Hematopoietic multipotent progenitor cell treated with erythropoietin and hydrocortisone succinate and interleukin-3 and kit ligand, for 17 days (in vitro differentiated cells): Measurements from ENCODE around the gene NKPD1.
A peak's percentile ranks its signal among the peaks of the same experiment; 100 is the strongest.

Source experiments
- DNase-seq: peaks from one replicate; pipeline ENCODE4 v3.0.0-alpha.2; 2015; ENCODE audit warnings: low spot score

Gene NKPD1, protein sequence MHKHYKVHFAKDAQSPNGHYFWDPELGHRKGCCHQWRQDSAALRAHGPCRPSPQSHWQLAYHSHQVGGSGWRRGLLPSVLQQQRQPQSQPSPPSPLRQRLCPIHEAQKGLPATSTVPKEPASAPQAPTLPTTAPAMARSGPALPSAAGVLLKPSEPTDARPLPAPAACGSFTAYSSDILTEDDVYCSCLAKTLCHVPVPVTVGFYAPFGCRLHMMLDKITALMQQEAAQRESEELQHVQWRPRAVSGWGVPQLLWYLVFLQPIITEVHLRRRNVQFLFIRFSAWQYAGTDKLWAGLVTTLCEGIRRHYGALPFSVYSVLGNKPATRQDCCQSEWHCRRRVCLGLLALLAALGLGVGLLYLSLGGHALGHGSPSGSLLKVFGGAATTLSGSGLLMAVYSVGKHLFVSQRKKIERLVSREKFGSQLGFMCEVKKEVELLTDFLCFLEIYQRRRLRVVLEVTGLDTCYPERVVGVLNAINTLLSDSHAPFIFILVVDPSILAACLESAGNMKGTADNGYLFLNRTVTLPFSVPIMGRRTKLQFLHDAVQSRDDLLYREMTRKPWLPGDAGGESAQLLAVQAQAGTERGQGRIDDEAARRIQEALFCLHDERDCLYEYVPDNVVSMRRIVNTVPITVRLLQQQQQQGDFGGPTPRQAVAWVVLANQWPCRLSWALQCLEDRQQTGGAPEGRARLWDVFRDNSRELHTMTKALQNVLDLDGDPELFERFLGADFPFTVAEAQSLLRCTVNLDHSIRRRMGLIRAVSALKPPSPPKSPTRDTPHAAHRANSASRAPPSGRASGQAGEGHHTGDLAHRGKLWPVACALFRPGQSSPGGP

DNA sequence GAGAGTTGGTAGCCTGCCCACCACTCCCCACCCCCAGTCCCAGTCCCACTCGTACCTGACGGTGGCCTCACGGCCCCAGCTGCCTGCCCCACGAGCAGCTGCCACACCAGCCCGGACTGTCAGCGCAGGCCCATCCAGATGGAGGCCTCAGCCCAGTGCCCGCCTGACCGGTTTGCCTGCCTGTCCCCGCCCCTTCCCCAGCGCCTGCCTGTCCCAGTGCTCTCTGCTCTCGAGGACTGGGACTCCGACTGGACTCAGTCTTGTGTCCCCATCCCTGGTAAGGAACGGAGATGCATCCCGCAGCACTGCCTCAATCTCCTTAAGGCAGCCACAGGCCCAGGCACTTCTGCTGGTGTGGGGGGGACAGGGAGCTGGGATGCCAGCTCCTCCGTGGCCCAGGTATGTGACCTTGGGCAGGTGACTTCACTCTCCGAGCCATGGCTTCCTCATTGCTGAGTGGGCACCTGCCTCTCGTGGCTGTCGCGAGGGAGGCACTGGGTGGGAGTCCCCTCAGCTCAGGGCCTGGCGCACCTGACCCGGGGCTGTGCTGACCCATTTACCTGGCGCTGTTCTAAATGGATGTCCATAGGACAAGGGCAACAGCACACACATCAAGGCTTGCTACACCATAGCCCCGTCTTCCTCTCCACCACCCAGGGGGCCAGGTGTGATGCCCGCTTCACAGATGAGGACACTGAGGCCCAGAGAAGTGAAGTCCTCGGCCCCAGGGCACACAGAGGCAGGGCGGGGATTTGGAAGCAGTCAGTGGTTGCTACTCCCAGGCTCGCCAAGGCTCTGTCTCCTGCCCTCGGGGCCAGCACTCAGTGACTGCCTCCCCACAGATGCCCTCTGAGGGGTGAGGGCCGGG lies at the start of gene NKPD1:
Gene NKPD1 (minus strand): TSS at position 113 of the 868 bp plus-strand sequence. CDS start 832 bp downstream, outside the sequence.
- DNase-seq = no peak

DNA sequence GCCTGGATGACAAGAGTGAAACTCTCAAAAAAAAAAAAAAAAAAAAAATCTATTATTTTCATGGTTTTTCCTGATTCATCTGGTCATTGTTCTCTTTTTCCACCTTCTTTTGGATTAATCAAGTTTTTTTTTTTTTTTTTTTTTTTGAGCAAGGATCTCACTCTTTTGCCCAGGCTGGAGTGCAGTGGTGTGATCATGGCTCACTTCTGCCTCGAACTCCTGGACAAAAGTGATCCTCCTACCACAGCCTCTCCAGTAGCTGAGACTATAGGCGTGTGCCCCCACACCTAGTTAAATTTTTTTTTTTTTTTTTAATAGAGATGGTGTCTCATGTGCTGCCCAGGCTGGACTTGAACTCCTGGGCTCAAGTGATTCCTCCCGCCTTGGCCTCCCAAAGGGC lies 45.5 kb upstream of the NKPD1 start:
- no peak for DNase-seq

DNA sequence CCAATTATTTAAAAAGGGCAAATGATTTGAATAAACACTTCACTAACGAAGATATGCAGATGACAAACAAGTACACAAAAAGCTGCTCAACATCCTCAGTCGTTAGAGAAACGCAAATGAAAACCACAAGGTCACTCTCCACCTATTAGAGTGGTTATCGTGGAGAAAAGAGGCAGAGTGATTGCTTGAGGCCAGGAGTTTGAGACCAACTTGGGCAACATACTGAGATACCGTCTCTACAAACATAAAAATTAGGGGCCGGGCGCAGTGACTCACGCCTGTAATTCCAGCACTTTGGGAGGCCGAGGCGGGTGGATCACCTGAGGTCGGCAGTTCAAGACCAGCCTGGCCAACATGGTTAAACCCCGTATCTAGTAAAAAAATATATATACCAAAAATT lies 45.0 kb upstream of the NKPD1 start:
- DNase-seq = no peak

DNA sequence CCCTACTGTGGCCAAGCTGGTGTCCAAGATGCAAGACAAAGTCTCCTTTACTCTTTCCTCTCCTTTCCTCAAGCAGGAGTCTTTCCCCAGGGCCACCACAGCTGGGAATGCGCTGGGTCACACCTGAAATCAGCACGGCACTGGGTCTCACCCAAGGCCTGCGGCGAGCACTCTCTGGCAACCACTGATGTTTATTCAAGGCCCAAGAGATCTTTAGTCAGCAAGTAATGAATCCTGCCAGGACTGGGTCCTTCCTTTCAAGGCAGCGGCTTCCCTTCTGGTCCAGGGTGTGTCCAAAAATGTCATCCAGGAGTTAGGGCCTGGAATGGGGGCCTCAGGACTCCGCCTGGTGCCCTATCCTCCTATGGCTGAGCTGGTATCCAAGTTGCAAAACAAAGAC lies 41.9 kb upstream of the NKPD1 start:
- no peak for DNase-seq

DNA sequence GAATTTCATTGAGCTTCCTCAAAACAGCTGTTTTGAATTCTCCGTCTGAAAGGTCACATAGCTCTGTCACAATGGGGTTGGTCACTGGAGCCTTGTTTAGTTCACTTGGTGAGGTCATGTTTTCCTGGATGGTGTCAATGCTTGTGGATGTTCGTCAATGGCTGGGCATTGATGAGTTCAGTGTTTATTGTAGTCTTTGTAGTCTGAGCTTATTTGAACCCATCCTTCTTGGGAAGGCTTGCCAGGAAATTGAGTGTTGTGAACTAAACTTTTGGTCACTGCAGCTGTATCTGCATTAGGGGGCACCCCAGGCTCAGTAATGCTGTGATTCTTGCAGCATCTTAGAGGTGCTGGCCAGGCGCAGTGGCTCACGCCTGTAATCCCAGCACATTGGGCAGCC lies 39.8 kb upstream of the NKPD1 start:
- no peak for DNase-seq

DNA sequence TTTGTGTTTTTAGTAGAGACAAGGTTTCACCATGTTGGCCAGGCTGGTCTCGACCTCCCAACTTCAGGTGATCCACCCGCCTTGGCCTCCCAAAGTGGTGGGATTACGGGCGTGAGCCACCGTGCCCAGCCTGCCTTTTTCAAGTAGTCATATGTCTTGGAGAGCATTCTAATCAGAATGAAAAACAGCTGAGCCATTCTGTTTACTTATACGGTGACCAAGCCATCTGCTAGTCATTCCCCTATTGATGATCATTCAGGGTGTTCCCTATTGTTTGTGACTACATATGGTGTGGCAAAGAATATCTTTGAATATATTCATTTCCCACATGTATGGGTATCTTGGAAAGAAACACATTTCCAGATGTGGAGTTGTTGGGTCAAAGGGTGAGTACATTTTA lies 35.0 kb upstream of the NKPD1 start:
- peak; percentile 14 for DNase-seq

DNA sequence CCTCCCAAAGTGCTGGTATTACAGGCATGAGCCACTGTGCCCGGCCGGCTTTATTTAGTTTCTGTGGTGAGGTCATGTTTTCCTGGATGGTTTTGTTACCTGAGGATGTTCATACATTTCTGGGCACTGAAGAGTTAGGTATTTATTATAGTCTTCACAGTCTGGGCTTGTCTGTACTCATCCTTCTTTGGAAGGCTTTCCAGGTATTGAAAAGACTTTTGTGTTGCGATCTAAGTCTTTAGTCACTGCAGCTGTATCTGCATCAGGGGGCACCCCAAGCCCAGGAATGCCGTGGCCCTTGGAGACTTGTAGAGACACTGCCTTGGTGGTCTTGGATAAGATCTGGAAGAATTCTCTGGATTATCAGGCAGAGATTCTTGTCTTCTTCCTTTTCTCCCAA lies 30.6 kb upstream of the NKPD1 start:
- no peak for DNase-seq

DNA sequence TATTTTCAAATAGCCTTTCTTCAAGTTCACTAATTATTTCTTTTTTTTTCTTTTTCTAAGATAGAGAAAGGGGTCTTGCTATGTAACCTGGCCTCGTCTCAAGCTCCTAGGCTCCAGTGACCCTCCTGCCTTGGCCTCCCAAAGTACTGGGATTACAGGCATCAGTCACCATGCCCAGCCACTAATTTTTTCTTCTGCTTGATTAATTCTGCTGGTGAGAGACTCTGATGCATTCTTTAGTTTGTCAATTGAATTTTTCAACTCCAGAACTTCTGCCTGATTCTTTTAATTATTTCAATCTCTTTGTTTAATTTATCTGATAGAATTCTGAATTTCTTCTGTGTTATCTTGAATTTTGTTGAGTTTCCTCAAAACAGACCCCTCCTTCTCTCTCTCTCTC lies 29.2 kb upstream of the NKPD1 start:
- DNase-seq = no peak

DNA sequence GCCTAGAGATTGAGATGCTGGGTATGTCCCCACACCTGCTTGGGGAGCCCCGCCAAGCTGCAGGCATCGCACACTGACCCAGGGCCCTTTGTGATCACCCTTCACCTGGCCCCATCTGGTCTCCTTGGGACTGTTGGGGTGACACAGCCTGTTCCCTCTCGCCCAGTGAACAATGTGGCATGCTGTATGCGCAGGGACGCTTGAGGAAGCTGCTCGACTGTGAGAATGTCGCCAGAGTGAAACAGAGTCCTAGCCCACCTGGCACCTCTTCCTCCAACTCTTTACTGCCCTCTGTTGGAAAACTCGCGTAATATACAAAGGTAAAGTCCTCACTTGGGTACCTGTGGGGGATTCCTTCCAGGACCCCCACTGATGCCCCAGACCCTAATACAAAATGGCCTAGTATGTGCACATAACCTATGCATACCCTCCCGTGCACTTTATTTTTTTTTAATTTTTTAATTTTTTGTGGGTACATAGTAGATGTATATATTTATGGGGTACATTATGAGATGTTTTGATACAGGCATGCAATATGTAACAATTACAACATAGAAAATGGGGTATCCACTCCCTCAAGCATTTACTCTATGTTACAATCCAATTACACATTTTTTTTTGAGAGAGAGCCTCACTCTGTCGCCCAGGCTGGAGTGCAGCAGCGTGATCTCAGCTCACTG lies 26.8 kb upstream of the NKPD1 start:
- peak; percentile 48 for DNase-seq

DNA sequence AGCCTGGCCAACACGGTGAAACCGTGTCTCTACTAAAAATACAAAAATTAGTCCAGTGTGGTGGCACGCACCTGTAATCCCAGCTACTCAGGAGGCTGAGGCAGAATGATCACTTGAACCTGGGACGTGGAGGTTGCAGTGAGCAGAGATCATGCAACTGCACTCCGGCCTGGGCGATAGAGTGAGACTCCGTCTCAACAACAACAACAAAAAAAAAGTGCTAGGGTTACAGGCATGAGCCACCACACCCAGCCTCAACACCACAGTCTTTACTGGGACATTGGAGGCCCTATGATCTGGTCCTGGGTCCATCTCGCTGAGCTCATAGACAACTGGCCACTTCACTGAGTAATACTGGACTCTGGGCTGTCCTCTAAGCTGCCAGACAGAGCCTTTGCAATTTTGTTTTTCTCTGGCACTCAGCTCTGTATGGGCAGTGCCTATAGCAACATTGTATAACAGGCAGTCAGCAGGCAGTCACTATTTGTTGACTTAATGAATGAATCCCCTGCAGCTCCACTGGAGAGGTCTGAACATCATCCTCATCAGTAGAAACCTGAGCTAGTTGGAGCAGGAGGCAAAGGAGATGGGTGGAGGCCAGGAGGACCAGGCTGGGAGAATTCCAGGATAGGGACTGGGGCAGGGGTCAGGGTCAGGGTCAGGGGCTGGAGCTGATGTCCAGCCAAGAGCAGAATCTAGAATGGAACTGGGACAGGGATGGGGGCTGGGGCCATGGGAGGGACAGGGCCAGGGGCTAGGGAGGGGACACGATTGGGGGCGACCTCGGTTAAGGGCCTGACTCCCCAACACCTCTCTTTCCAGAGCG lies 25.9 kb upstream of the NKPD1 start:
- no peak for DNase-seq

DNA sequence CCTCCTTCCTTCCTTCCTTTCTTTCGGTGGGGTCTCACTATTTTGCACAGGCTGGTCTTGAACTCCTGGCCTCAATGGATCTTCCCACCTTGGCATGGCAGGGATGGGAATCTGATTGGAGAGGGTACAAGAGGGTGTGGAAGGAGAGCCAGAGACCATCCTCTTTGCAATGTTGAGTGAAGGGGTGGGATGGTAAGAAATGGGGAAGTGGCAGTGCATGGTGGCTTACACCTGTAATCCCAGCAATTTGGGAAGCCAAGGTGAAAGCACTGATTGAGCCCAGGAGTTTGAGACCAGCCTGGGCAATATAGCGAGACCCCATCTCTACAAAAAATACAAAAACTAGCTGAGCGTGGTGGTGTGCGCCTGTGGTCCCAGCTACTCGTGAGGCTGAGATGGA lies 23.3 kb upstream of the NKPD1 start:
- no peak for DNase-seq

DNA sequence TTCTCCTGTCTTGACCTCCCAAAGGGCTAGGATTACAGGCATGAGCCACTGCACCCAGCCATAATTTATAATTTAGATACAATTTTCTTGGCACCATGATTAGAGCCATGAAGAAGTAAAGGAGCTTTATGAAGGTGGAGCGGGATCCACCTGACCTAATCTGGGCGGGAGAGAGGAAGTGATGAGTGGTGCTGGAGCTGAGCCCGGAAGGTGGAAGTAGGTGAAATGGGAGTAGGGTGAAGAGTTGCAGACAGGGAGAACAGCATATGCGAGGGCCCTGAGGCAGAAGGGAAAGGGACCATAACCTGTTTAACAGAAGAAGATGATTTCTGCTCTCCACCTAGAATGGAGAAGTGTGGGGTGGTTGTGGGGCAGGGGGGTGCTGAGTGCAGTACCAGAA lies 22.0 kb upstream of the NKPD1 start:
- no peak for DNase-seq

DNA sequence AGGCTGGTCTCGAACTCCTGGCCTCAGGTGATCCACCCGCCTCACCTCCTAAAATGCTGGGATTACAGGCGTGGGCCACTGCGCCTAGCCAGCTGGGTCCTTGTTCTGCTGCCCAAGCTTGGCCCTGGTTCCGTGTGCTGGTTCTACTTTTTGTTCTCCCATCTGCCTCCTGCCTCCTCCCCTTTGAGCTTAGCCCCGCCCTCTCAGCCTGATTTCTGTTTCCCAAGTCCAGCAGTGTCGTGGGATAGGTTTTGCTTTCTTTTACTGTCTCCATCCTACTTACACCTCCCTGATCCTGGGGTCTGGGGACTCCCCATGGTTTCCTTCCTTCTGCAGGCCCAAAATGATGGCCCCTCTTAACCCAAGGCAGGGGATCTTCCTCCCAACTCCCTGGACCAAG lies 20.2 kb upstream of the NKPD1 start:
- no peak for DNase-seq

DNA sequence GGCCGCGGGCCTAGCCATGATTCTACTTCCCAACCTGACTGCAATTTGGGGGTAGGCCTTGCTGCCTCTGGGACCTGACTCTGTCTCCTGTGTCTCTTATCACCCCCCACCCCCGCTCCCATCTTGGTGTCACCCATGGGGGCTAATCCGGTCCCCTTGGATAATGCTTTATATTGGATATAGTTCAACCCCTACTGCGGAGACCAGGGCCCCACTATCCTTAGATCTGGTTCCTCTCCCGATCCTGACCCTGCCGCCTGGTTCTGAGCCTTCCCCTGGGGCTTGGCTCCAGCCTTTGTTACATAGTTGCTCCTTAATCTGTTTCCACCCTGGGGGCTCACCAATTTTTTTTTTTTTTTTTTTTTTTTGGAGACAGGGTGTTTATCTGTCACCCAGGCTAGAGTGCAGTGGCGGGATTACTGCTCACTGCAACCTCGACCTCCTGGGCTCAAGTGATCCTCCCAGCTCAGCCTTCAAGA lies 19.1 kb upstream of the NKPD1 start:
- DNase-seq = no peak

DNA sequence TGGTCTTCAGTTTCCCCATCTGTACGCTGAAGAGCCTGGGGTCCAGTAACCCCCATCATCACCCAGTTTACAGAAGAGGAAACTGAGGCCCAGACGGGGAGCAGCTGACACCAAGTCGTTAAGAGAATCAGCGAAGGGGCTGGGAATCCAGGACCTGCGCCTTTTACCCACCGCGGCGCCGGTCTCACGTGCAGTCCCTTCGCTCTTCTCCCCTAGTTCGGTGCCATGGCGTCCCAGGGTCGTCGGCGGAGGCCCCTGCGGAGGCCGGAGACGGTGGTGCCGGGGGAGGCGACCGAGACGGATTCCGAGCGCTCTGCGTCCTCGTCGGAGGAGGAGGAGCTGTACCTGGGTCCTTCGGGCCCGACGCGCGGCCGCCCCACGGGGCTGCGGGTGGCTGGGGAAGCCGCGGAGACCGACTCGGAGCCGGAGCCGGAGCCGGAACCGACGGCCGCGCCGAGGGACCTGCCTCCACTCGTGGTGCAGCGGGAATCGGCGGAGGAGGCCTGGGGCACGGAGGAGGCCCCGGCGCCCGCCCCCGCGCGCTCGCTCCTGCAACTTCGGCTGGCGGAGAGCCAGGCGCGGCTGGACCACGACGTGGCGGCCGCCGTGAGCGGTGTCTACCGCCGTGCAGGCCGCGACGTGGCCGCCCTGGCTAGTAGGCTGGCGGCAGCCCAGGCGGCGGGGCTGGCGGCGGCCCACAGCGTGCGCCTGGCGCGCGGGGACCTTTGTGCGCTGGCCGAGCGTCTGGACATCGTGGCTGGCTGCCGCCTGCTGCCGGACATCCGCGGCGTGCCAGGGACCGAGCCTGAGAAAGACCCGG lies 18.5 kb upstream of the NKPD1 start:
- DNase-seq = peak; percentile 38

DNA sequence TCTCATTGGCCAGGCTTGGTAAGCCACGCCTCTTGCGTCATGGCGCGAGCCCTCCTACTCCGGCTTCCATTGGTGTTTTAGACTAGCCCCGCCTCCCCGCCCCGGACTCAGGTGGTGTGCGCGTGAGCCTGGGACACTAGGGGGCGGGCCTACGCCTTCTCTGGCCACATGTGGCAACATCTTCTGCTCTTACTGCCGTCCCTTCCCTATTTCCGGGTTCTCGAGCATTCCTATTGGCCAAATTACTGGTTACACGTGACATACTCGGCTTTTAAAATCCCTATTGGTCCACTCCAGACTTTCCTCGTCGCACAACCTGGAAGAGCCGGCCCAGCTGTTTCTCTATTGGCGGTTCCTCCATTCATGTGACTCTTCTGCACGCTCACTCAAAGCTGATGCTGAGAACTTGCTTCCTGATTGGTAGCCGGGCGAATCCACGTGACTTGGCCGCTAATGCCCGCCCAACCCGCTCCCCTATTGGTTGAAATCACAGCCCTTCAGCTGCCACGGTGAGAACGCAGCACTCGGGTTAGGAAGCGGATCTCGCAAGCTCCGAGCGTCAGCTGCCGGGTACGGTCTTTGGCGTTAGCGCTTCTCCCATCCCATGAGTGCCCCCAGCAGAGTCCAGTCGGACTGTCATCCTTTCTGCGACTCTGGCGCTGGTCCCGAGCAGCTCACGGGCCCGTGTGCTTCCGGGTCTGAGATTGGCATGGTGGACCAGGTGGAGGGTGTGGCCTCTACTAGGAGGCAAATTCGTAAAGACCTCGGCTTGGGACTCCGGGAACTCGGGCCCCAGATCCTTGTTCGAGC lies 17.7 kb upstream of the NKPD1 start, which contains the start of gene BLOC1S3:
Gene BLOC1S3 (plus strand): TSS at position 523 of the 810 bp plus-strand sequence. CDS start 513 bp downstream, outside the sequence.
- peak; percentile 100 for DNase-seq

DNA sequence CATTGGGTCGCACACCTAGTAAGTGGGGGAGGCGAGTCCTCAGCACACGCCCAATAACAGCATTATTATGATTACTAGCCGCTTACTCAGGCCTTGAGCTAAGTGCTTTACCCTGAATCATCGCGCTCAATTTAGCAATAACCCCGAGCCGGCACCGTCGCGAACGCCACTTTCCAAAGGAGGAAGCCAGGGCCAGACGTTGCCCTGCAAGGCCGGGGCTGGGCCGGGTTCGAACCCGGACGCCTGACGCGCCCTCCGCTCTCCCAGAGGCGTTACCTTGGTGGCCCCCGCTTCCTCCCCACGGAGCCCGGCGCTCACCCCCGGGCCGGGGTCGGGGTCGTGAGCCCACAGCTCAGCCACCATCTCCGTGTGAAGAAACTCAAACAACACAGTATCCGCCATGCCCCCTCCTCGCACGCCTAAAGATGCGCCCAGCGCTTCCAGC lies 17.1 kb upstream of the NKPD1 start, which contains the start of gene TRAPPC6A:
Gene TRAPPC6A (minus strand): TSS at position 421 of the 445 bp plus-strand sequence. CDS start 19 bp downstream, at position 402.
- no peak for DNase-seq

DNA sequence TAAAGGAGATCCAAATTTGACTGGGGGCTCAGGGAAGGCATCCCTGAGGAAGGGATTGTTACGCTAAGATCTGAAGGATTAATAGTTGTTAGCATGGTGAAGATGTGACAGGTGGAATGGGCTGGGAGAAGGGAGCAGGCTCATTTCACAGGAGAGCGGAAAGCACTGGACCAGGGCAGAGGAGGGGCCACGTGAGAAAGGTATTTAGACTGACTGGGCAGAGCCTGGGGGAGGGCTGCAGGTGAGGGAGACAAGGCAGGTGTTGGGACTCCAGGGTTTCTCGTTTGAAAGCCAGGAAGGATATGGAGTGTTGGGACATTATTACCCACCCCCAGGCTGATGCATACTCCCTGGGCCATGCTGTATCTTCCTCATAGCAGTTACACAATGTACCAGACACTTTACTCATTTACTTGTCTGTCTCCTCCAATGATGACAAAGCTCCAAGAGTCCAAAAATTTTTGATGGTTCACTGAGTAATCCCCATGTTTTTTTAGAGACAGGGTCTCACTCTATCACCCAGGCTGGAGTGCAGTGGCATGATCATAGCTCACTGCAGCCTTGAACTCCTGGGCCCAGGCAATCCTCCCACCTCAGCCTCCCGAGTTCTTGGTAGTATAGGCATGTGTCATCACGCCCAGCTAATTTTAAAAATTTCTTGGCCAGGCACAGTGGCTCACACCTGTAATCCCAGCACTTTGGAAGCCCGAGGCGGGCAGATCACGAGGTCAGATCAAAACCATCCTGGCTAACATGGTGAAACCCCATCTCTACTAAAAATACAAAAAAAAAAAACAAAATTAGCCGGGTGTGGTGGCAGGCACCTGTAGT lies 14.9 kb upstream of the NKPD1 start:
- no peak for DNase-seq
